GM23248 (cell line): ENCODE results near the gene ZNF540. TPM values are rescaled to one million over a fixed set of nuclear protein-coding genes. Genes with fewer than 3 reads are reported as not detected.

Source experiments
- DNase-seq: peaks from one replicate; pipeline ENCODE4 v3.0.0-alpha.2; 2015
- H2AFZ ChIP-seq: fragments of 200-600 bp; sonication (generic); 2 replicates; pipeline ENCODE4 v1.6.1; 2016; ENCODE audit warnings: antibody characterized with exemption
- H3F3A ChIP-seq: fragments of 200-600 bp; sonication (generic); 2 replicates; pipeline ENCODE4 v1.6.1; 2016; ENCODE audit warnings: mild to moderate bottlenecking, antibody characterized with exemption, mixed run types; ENCODE audit not compliant: insufficient read depth
- H3K27ac ChIP-seq: fragments of 200-600 bp; sonication (generic); 2 replicates; pipeline ENCODE4 v1.5.1; 2016; ENCODE audit warnings: mild to moderate bottlenecking
- H3K27me3 ChIP-seq: fragments of 200-600 bp; sonication (generic); replicated peaks from 2 replicates; pipeline ENCODE4 v1.6.1; 2016; ENCODE audit warnings: mild to moderate bottlenecking; ENCODE audit not compliant: insufficient read depth
- H3K36me3 ChIP-seq: fragments of 200-600 bp; sonication (generic); 2 replicates; pipeline ENCODE4 v1.6.1; 2016; ENCODE audit warnings: low read depth, mild to moderate bottlenecking
- H3K4me1 ChIP-seq: fragments of 200-600 bp; sonication (generic); 2 replicates; pipeline ENCODE4 v1.6.1; 2016; ENCODE audit warnings: mild to moderate bottlenecking; ENCODE audit not compliant: insufficient read depth
- H3K4me2 ChIP-seq: fragments of 200-600 bp; sonication (generic); one replicate; pipeline ENCODE4 v1.6.1; 2016; ENCODE audit warnings: mild to moderate bottlenecking; ENCODE audit not compliant: unreplicated experiment
- H3K4me3 ChIP-seq: fragments of 200-600 bp; sonication (generic); 2 replicates; pipeline ENCODE4 v1.5.1; 2016; ENCODE audit warnings: mild to moderate bottlenecking
- H3K79me2 ChIP-seq: fragments of 200-600 bp; sonication (generic); 2 replicates; pipeline ENCODE4 v1.6.1; 2016; ENCODE audit warnings: mild to moderate bottlenecking; ENCODE audit not compliant: insufficient read depth
- H3K9ac ChIP-seq: fragments of 200-600 bp; sonication (generic); 2 replicates; pipeline ENCODE4 v1.6.1; 2016; ENCODE audit warnings: mild to moderate bottlenecking
- H3K9me2 ChIP-seq: fragments of 200-600 bp; sonication (generic); 2 replicates; pipeline ENCODE4 v1.6.1; 2016; ENCODE audit warnings: mixed run types, mild to moderate bottlenecking, moderate library complexity; ENCODE audit not compliant: insufficient read depth
- H3K9me3 ChIP-seq: fragments of 200-600 bp; sonication (generic); one replicate; pipeline ENCODE4 v1.6.1; 2017; ENCODE audit warnings: low read depth
- H4K20me1 ChIP-seq: fragments of 200-600 bp; sonication (generic); 2 replicates; pipeline ENCODE4 v1.6.0; 2016; ENCODE audit not compliant: insufficient read depth
- EZH2 ChIP-seq: fragments of 200-600 bp; sonication (generic); IDR thresholded peaks from 2 replicates; pipeline ENCODE4 v1.6.1; 2018; ENCODE audit warnings: antibody characterized with exemption, mild to moderate bottlenecking; ENCODE audit not compliant: insufficient read depth, poor library complexity, severe bottlenecking
- EZH2phosphoT487 ChIP-seq: fragments of 200-600 bp; sonication (generic); IDR thresholded peaks from 2 replicates; pipeline ENCODE4 v1.6.1; 2018; ENCODE audit warnings: antibody characterized with exemption, moderate library complexity, mild to moderate bottlenecking, low read depth; ENCODE audit not compliant: insufficient read depth
- WGBS, 2 experiments: methylation state at CpG; one replicate each; pipeline ENCODE4 v1.1.6; 2015 to 2017; ENCODE audit warnings: low lambda C conversion rate in 2 of 2, low coverage in 1 of 2; ENCODE audit errors: missing lambda C conversion rate in 2 of 2; 5-methylcytosine and 5-hydroxymethylcytosine counted together
- in situ Hi-C: fragments of 300-500 bp; cut with MboI; formaldehyde crosslinking; loops from 2 replicates; pipeline ENCODE4 v1.15.0; 2020
- polyA plus RNA-seq: library from polyadenylated mRNA; unstranded; fragments of >200 nt; fragmentation: Nextera tagmentation; extraction: Ambion mirVana; gene quantifications from 2 replicates; pipeline ENCODE4 v1.2.1, GENCODE V29; 2016
- total RNA-seq: library from RNA; depleted of rRNA; stranded (reverse); fragments of >200 nt; shearing (Covaris generic); gene quantifications from 2 replicates; pipeline ENCODE4 v1.2.3, GENCODE V29; 2014; rRNA removed

ZNF540 gene
- total RNA-seq = 6.2 TPM in 1 of 2 replicates, not detected in the other
- 0.58 and 0.76 TPM in 2 replicates for polyA plus RNA-seq

DNA sequence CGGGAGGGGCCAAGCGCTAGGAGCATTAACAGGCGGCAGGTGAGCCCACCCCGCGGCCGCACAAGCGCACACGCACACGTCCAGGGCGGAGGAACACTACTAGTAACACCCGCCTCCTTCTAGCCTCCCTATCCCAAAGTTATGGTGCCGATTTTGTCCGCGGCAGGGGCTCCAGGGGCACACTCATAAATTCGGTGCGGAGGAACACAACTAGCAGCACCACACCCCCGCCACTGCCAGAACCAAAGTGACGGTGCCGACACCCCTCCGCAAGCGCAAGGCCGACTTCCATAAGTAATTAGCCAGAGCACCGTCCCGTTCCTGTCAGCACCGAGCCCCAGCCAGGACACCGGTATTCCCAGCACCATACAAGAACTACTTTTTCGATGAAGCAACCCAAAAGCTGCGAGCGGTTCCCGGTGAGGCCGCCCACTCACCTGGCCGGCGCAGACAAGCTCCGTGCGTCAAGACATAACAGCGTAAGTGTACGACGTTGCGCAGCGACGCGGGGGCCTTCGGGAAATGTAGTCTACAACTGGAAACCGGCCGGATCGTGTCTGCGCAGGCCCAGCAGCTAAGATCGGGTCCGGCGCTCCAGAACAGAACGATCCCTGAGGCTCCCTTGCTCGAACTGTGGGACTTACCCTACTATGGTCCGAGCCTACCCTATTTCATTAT is at the start of gene ZNF540, which contains the start of gene ZNF571:
TSS of gene ZNF540 (plus strand) at position 573 of the 678 bp plus-strand sequence. CDS start 3,572 bp downstream, outside the sequence.
TSS of gene ZNF571 (minus strand) at position 489 of the 678 bp plus-strand sequence. CDS start 8,116 bp downstream, outside the sequence.
- Histone ChIP-seq H3K27ac (peak within 1 kb of the TSS; percentile 84), H3K4me1 (peaks cover 4% of the 10 kb centered on the region; the same call in 1 of the 2 replicates), H3K27me3 (no peaks in the 10 kb centered on the region), H3K4me3 (peak within 1 kb of the TSS; percentile 92), H3K79me2 (0 out of 2 replicates have a peak, but pooled peaks cover 5% of the 10 kb centered on the region), H4K20me1 (no peaks in the 10 kb centered on the region), H3F3A (0 out of 2 replicates have a peak, but pooled peaks cover 12% of the 10 kb centered on the region), H3K4me2 (peak within 1 kb of the TSS; percentile 98), H3K9me3 (no peaks in the 10 kb centered on the region), H3K9ac (peak within 1 kb of the TSS; percentile 87), H3K36me3 (0 out of 2 replicates have a peak, but pooled peaks cover under 1% of the 10 kb centered on the region), H3K9me2 (no peaks in the 10 kb centered on the region), H2AFZ (peak within 1 kb of the TSS; percentile 97)
- TF ChIP-seq EZH2phosphoT487 = no peak
- no peak for TF ChIP-seq EZH2
- peak; percentile 99 for DNase-seq
- WGBS, 2 experiments = 1 to 2% methylated on average over 52 to 53 of the region's 53 CpGs
- in situ Hi-C loops = no loop called here

- peak overlapping the region; percentile 84 for H3K27ac ChIP-seq
- in situ Hi-C loops = no loop called here
Observed at GRCh38 chr19:37551129-37551993, 43.3 kb upstream of the ZNF540 start.

DNA sequence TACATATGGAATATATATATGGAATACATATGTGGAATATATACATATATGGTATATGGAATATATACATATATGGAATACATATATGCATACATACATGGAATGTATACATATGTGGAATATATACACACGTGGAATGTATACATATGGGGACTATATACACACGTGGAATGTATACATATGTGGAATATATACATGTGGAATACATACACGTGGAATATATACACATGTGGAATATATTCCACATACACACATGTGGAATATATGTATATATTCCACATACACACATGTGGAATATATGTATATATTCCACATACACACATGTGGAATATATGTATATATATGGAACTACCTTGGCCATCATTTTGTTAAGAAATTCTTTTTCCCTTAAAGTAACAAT is 31.2 kb upstream of the ZNF540 start:
- no peak for DNase-seq
- Histone ChIP-seq H3F3A (peaks cover 19% of the 10 kb centered on the region; the same call in 1 of the 2 replicates), H3K4me3 (no peak overlapping the region), H3K79me2 (no peaks in the 10 kb centered on the region; the same call in 1 of the 2 replicates), H3K27me3 (no peaks in the 10 kb centered on the region), H3K9me2 (no peaks in the 10 kb centered on the region), H3K27ac (no peak overlapping the region), H3K4me2 (no peak overlapping the region), H2AFZ (no peak overlapping the region), H3K9ac (no peak overlapping the region), H4K20me1 (no peaks in the 10 kb centered on the region), H3K4me1 (no peaks in the 10 kb centered on the region), H3K36me3 (peaks cover 47% of the 10 kb centered on the region), H3K9me3 (peaks cover 59% of the 10 kb centered on the region)
- TF ChIP-seq EZH2phosphoT487 = no peak
- TF ChIP-seq EZH2 = no peak
- WGBS, 2 experiments = 84 to 87% methylated on average over 3 of the region's 3 CpGs
- in situ Hi-C loops = no loop called here

More at GRCh38 chr19:37551129-37551993, 43.3 kb upstream of the ZNF540 start:
- Histone ChIP-seq H3K4me3 (peak overlapping the region; percentile 81), H4K20me1 (no peaks in the 10 kb centered on the region), H3K9me2 (no peaks in the 10 kb centered on the region), H2AFZ (peak overlapping the region; percentile 94), H3K27me3 (no peaks in the 10 kb centered on the region), H3K9ac (peak overlapping the region; percentile 91), H3K79me2 (peaks cover 17% of the 10 kb centered on the region; the same call in 1 of the 2 replicates), H3K4me1 (no peaks in the 10 kb centered on the region), H3F3A (peaks cover 4% of the 10 kb centered on the region), H3K9me3 (peaks cover 10% of the 10 kb centered on the region), H3K4me2 (peak overlapping the region; percentile 57), H3K36me3 (peaks cover 4% of the 10 kb centered on the region; the same call in 1 of the 2 replicates)
- 6 to 9% methylated on average over 47 to 59 of the region's 65 CpGs for WGBS, 2 experiments
- peak; percentile 75 for DNase-seq
- TF ChIP-seq EZH2 (no peak), EZH2phosphoT487 (no peak)

DNA sequence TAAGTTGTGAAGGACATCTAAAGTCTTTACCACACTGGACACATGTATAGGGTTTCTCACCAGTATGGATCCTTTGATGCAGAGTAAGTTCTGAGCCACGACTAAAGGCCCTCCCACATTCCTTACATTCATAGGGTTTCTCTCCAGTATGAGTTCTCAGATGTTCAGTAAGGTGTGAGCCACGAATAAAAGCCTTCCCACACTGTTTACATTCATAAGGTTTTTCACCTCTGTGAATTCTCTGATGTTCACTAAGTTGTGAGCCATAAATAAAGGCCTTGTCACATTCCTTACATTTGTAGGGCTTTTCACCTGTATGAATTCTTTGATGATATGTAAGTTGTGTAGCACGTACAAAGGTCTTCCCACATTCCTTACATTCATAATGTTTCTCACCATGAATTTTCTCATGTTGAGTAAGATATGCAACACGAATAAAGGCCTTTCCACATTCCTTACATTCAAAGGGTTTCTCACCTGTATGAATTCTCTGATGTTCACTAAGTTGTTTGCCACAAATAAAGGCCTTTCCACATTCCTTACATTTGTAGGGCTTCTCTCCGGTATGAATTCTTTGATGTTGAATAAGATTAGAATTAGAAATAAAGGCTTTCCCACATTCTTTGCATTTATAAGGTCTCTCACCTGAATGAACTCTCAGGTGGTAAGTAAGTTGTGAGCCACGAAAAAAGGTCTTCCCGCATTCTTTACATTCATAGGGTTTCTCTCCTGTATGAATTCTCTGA is 29.9 kb upstream of the ZNF540 start:
- 0 out of 2 replicates have a peak, but pooled peaks cover 1% of the 10 kb centered on the region for H3K79me2 ChIP-seq
- H3K4me2 ChIP-seq = no peak overlapping the region
- H3K9me2 ChIP-seq = no peaks in the 10 kb centered on the region
- H3K4me3 ChIP-seq = no peak overlapping the region
- H2AFZ ChIP-seq = no peak overlapping the region
- H3K36me3 ChIP-seq = peaks cover 47% of the 10 kb centered on the region
- WGBS, 2 experiments = 86 to 88% methylated on average over 7 of the region's 7 CpGs
- H3K27me3 ChIP-seq = no peaks in the 10 kb centered on the region
- H3K4me1 ChIP-seq = no peaks in the 10 kb centered on the region
- peaks cover 19% of the 10 kb centered on the region; the same call in 1 of the 2 replicates for H3F3A ChIP-seq
- no peaks in the 10 kb centered on the region for H4K20me1 ChIP-seq
- H3K27ac ChIP-seq = no peak overlapping the region
- in situ Hi-C loops = no loop called here
- peaks cover 59% of the 10 kb centered on the region for H3K9me3 ChIP-seq
- no peak overlapping the region for H3K9ac ChIP-seq
- TF ChIP-seq EZH2phosphoT487 = no peak
- no peak for TF ChIP-seq EZH2
- DNase-seq = no peak
